ACC112 (cell line): Measurements from ENCODE around the gene SCN9A.

Source experiments
- H2AFZ ChIP-seq: fragments of 200-600 bp; sonication (generic); one replicate; pipeline ENCODE4 v1.6.0; 2017; ENCODE audit warnings: antibody characterized with exemption, low read length; ENCODE audit not compliant: unreplicated experiment
- H3K27ac ChIP-seq: fragments of 200-600 bp; sonication (generic); 2 replicates; pipeline ENCODE4 v1.5.1; 2014; ENCODE audit warnings: low read depth, mild to moderate bottlenecking, antibody characterized with exemption, low read length, moderate library complexity
- H3K27me3 ChIP-seq: fragments of 200-600 bp; sonication (generic); 2 replicates; pipeline ENCODE4 v1.6.1; 2014; ENCODE audit warnings: mild to moderate bottlenecking, antibody characterized with exemption, low read length, moderate library complexity, mixed read lengths; ENCODE audit not compliant: insufficient read depth
- H3K36me3 ChIP-seq: fragments of 200-600 bp; sonication (generic); 2 replicates; pipeline ENCODE4 v1.6.1; 2016; ENCODE audit warnings: mild to moderate bottlenecking, antibody characterized with exemption, low read length, moderate library complexity, mixed read lengths; ENCODE audit not compliant: insufficient read depth
- H3K4me1 ChIP-seq: fragments of 200-600 bp; sonication (generic); one replicate; pipeline ENCODE4 v1.6.1; 2016; ENCODE audit warnings: low read length, mixed read lengths; ENCODE audit not compliant: insufficient read depth, unreplicated experiment, control insufficient read depth
- H3K4me3 ChIP-seq: fragments of 200-600 bp; sonication (generic); 2 replicates; pipeline ENCODE4 v1.5.1; 2014; ENCODE audit warnings: mild to moderate bottlenecking, low read depth, low read length
- H3K79me2 ChIP-seq: fragments of 200-600 bp; sonication (generic); one replicate; pipeline ENCODE4 v1.6.0; 2016; ENCODE audit warnings: low read length; ENCODE audit not compliant: control insufficient read depth, unreplicated experiment, insufficient read depth

Gene SCN9A

DNA sequence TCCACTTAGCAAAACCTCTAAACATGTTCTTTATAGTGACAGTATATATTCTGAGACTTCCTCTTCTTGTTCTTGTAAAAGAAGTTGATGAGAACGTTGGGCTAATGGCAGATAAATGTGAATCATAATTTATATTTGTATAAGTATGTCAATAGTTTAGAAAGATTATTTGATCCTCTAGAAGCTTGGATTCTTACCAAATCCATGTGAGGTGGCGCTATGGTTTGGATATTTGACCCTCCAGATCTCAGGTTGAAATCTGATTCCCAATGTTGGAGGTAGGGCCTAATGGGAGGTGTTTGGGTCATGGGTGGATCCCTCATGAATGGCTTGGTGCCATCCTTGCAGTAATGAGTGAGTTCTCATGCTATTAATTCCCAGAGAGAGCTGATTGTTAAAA is 218.2 kb downstream of the SCN9A start:
- H2AFZ ChIP-seq, result no peak overlapping the region
- H3K27me3 ChIP-seq, result no peaks in the 10 kb centered on the region
- no peak overlapping the region for H3K27ac ChIP-seq

GRCh38 chr2:166156985-166157490 is 218.7 kb downstream of the SCN9A start:
- no peak overlapping the region for H3K4me3 ChIP-seq
- H2AFZ ChIP-seq, result no peak overlapping the region
- H3K4me1 ChIP-seq, result peaks cover 5% of the 10 kb centered on the region
- H3K79me2 ChIP-seq, result no peaks in the 10 kb centered on the region
- H3K27me3 ChIP-seq, result no peaks in the 10 kb centered on the region
- no peaks in the 10 kb centered on the region for H3K36me3 ChIP-seq
- H3K27ac ChIP-seq, result no peak overlapping the region

More for the DNA sequence above, 218.2 kb downstream of the SCN9A start:
- H3K4me3 ChIP-seq, result no peak overlapping the region
- H3K79me2 ChIP-seq, result no peaks in the 10 kb centered on the region
- peaks cover 5% of the 10 kb centered on the region for H3K4me1 ChIP-seq
- H3K36me3 ChIP-seq, result no peaks in the 10 kb centered on the region

DNA sequence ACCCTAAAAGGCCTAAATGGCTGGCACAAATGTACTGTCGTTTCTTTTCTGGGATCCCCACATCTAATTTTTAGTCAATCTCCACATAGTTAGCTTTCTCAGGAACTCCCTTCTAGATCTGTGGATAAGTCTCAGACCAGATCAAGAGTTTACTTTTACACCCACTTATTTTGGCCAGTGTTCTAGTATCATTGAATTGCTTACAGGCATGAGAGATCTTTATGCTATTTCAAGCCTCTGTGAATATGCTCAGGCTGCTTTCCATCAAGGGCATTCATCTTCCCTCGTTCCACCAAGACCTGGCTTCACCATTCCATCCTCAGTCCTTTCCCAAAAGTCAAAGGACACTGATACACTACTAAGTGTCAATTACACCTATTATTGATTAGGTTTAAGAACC is 220.2 kb downstream of the SCN9A start:
- Histone ChIP-seq H3K36me3 (no peaks in the 10 kb centered on the region), H3K27ac (no peak overlapping the region), H3K4me3 (no peak overlapping the region), H3K4me1 (peaks cover 5% of the 10 kb centered on the region), H2AFZ (no peak overlapping the region), H3K27me3 (no peaks in the 10 kb centered on the region), H3K79me2 (no peaks in the 10 kb centered on the region)

GRCh38 chr2:166154685-166155338 is 220.9 kb downstream of the SCN9A start:
- no peaks in the 10 kb centered on the region for H3K79me2 ChIP-seq
- peaks cover 5% of the 10 kb centered on the region for H3K4me1 ChIP-seq
- H2AFZ ChIP-seq, result no peak overlapping the region
- no peak overlapping the region for H3K27ac ChIP-seq
- no peaks in the 10 kb centered on the region for H3K36me3 ChIP-seq
- no peak overlapping the region for H3K4me3 ChIP-seq
- no peaks in the 10 kb centered on the region for H3K27me3 ChIP-seq

DNA sequence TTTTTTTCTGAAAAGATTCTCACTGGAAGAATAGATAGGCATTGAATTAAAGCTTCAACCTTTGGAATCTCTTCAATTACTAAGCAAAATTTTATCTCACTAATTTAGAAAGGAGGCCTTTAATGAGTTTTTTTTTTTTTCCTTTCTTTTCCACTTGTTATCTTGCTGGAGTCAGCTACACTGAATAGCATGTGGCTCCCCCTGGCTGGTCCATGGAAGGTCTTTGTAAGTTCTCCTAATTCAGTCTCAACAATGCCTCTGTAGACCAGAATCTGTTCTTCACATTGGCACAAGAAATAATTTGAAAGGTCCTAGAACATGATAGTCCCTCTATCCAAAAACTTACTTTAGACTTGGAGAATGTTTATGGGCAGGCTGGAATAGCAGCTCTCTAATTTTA is 223.7 kb downstream of the SCN9A start:
- H3K36me3 ChIP-seq, result no peaks in the 10 kb centered on the region
- no peaks in the 10 kb centered on the region for H3K4me1 ChIP-seq
- no peaks in the 10 kb centered on the region for H3K79me2 ChIP-seq
- no peak overlapping the region for H3K4me3 ChIP-seq
- no peak overlapping the region for H2AFZ ChIP-seq
- H3K27me3 ChIP-seq, result no peaks in the 10 kb centered on the region
- no peak overlapping the region for H3K27ac ChIP-seq

- Histone ChIP-seq H3K4me3 (no peak overlapping the region), H2AFZ (no peak overlapping the region), H3K36me3 (no peaks in the 10 kb centered on the region), H3K27me3 (no peaks in the 10 kb centered on the region), H3K79me2 (no peaks in the 10 kb centered on the region), H3K4me1 (no peaks in the 10 kb centered on the region), H3K27ac (no peak overlapping the region)
Observed at GRCh38 chr2:166148500-166149400, 227.0 kb downstream of the SCN9A start.

DNA sequence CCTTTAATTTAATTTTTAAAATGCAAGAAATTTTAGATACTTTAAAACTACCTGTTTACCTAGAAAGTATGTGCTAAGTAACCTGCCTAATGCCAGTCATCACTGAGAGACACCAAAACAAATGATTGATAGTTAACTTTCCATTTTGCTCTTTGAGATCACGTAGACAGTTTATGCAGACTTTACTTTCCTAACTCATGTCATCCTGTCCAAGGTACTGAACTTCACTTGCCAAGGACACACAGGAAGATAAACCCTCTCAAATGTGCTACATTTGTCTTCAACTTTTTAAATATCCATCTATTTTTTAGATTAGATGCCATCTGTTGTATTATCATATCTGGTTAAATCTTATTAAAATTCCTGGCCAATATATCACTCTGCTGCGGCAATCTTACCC is 227.9 kb downstream of the SCN9A start:
- H3K4me3 ChIP-seq, result no peak overlapping the region
- H3K27me3 ChIP-seq, result no peaks in the 10 kb centered on the region
- H3K27ac ChIP-seq, result no peak overlapping the region
- H3K79me2 ChIP-seq, result no peaks in the 10 kb centered on the region
- no peaks in the 10 kb centered on the region for H3K36me3 ChIP-seq
- H3K4me1 ChIP-seq, result no peaks in the 10 kb centered on the region
- no peak overlapping the region for H2AFZ ChIP-seq
